GM19351 (cell line): ENCODE measurements around the gene MBD6.
"Not testable (repeated sequence)": the region's sequence is repeated elsewhere in the genome, so short reads cannot be mapped to it uniquely, and the experiment has no call there.

Source experiments
- ATAC-seq: cut with Tn5 transposase; IDR thresholded peaks from one replicate; pipeline ENCODE4 v1.9.1; 2021; ENCODE audit warnings: mild to moderate bottlenecking, moderate library complexity; ENCODE audit not compliant: unreplicated experiment

MBD6 gene

DNA sequence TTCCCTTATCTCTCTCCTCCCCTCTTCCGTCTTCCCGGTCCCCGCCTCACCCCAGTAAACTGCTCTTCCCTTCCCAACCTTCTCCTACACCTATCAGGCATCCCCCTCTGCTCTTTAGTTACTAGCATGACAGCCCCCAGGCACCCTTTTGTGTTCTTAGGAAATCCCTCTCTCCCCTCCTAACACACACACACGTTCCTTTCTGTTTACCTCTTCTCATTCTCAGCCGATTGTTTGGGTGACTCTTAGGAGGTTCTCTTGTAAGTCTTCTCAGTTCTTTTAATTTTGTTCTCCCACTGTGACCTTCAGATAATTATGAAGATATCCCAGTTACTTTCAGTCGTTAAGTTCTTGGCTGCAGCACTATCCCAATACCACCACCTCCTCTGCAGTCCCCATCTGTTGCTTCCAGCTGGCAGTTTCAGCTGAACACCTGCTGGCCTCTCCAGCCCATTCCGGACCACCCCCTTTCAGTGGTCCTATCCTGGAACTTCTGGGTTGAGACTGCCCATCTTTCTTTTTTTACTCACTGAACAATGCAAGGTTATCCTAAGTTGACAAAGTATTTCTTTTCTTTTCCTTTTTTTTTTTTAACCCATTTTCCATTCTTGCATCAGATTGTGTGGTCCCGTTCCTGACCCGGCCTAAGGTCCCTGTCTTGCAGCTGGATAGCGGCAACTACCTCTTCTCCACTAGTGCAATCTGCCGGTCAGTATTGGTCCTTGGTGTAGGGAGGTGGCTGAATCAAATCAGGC, 34.0 kb upstream of the MBD6 start:
- no peak for ATAC-seq

- no peak for ATAC-seq
Measured at GRCh38 chr12:57489157-57489641, 33.4 kb upstream of the MBD6 start.

DNA sequence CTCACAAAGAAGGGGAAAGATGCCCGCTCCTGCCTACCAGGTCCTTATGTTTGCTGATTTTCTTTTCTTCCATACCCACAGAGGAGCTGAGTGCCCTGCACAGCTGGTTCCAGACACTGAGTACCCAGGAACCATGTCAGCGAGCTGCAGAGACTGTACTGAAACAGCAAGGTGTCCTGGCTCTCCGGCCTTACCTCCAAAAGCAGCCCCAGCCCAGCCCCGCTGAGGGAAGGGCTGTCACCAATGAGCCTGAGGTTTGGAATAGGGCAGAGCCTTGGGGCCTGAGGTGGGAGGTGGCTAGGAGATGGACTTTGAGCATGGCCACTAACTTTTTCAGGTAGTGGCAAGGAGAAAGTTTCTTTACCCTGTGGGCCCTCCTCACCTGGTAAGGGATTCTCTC, 32.5 kb upstream of the MBD6 start:
- no peak for ATAC-seq

DNA sequence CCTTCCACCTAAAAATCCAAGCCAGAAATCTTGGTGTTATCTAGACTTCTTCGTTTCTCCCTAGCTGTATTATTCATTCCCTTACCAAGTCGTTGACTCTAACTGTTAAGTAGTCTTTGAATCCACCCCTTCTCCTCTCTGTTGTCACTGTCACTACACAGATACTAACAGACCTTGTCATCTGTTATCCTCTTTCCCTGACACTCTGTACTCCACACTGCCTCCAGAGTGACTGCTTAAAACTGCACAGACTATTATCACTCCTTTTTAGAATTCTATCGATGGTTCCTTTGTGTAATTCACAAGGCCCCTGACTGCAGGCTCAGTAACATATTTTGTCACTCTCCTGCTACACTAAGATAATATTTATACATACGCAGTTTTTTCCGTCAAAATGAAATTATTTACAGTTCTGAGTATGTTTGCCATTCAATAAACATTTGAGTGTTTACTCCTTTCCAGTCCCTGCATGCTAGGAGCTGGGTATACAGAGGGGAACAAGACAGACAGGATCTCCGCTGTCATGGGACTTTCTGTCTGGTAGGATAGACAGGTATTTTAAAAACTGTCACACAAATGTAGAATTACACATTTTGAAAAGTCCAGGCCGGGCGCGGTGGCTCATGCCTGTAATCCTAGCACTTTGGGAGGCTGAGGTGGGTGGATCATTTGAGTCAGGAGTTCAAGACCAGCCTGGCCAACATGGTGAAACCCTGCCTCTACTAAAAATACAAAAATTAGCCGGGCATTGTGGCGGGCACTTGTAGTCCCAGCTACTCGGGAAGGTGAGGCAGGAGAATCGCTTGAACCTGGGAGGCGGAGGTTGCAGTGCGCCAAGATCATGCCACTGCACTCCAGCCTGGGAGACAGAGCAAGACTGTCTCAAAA, 31.0 kb upstream of the MBD6 start:
- no peak for ATAC-seq

DNA sequence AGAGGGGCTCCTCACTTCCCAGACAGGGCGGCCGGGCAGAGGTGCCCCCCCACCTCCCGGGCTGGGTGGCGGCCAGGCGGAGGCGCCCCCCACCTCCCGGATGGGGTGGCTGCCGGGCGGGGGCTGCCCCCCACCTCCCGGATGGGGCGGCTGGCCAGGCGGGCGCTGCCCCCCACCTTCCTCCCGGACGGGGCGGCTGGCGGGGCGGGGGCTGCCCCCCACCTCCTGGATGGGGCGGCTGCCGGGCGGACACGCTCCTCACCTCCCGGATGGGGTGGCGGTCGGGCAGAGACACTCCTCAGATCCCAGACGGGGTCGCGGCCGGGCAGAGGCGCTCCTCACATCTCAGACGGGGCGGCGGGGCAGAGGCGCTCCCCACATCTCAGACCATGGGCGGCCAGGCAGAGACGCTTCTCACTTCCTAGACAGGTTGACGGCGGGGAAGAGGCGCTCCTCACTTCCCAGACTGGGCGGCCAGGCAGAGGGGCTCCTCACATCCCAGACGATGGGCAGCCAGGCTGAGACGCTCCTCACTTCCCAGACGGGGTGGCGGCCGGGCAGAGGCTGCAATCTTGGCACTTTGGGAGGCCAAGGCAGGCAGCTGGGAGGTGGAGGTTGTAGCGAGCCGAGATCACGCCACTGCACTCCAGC, 27.4 kb upstream of the MBD6 start:
- ATAC-seq, result not testable (repeated sequence)

- ATAC-seq, result no peak
Measured at GRCh38 chr12:57496822-57497221, 25.8 kb upstream of the MBD6 start.

- ATAC-seq, result no peak
Measured at GRCh38 chr12:57497223-57498131, 25.1 kb upstream of the MBD6 start.

GRCh38 chr12:57498132-57498502, 24.5 kb upstream of the MBD6 start:
- no peak for ATAC-seq

GRCh38 chr12:57498571-57498970, 24.1 kb upstream of the MBD6 start:
- no peak for ATAC-seq

DNA sequence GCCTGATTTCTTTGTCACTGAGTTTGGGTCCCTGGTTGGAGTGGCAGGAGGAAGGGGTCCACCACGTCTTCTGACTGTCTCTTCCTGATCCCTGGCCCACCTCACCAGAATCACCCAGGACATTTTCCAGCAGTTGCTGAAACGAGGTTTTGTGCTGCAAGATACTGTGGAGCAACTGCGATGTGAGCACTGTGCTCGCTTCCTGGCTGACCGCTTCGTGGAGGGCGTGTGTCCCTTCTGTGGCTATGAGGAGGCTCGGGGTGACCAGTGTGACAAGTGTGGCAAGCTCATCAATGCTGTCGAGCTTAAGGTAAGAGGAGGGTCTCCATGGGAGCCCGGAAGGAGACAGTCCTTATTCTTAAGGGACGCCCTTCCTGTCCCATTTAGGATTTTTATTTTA, 22.4 kb upstream of the MBD6 start:
- no peak for ATAC-seq

DNA sequence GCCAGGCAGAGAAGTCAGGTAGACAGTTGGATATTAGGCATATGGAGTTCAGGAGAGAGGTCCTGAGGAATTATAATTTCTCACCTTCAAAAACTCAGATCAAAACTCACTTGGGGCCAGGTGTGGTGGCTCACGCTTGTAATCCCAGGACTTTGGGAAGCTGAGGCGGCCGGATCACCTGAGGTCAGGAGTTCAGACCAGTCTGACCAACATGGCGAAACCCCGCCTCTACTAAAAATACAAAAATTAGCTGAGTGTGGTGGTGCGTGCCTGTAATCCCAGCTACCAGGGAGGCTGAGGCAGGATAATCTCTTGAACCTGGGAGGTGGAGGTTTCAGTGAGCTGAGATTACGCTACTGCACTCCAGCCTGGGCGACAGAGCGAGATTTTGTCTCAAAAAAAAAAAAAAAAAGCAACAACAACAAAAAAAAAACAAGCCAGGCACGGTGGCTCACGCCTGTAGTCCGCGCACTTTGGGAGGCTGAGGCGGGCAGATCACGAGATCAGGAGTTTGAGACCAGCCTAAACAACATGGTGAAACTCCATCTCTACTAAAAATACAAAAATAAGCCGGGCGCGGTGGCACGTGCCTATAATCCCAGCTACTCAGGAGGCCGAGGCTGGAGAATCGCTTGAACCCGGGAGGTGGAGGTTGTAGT, 20.2 kb upstream of the MBD6 start:
- ATAC-seq, result not testable (repeated sequence)

- not testable (repeated sequence) for ATAC-seq
Measured at GRCh38 chr12:57506541-57506940, 16.1 kb upstream of the MBD6 start.

GRCh38 chr12:57507796-57508195, 14.8 kb upstream of the MBD6 start:
- ATAC-seq, result not testable (repeated sequence)

- ATAC-seq, result no peak
Measured at GRCh38 chr12:57511161-57511560, 11.5 kb upstream of the MBD6 start.

DNA sequence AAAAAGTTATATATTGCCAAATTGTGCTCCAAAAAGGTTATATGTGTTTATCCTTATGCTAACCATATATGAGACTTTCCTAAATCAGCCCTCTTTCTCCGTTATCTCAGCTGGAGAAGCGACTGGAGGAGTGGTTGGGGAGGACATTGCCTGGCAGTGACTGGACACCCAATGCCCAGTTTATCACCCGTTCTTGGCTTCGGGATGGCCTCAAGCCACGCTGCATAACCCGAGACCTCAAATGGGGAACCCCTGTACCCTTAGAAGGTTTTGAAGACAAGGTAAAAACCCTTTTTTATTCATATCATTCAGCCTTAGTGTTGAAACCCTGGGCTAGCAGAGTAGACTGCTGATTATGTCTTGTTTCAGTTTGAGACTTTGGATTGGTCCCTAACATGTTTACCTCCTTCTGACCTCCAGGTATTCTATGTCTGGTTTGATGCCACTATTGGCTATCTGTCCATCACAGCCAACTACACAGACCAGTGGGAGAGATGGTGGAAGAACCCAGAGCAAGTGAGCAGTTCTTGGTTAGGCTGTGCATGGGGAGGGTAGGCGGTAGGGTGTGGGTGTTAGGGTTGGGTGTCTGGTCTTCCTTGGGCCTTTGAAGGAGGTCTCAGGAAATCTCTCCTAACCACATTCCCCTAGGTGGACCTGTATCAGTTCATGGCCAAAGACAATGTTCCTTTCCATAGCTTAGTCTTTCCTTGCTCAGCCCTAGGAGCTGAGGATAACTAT, 10.9 kb upstream of the MBD6 start:
- ATAC-seq, result no peak

DNA sequence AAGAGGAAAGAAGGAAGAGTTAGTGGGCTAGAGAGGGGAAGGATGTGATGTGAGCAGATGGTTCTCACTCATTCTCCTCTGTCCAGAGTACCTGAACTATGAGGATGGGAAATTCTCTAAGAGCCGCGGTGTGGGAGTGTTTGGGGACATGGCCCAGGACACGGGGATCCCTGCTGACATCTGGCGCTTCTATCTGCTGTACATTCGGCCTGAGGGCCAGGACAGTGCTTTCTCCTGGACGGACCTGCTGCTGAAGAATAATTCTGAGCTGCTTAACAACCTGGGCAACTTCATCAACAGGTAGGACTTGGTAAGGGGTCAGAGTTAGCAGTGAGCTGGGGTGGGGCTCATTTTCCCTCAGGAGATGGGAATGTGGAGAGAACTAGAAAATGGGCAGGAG, 10.0 kb upstream of the MBD6 start:
- ATAC-seq, result no peak

GRCh38 chr12:57513266-57513665, 9.4 kb upstream of the MBD6 start:
- ATAC-seq, result no peak

DNA sequence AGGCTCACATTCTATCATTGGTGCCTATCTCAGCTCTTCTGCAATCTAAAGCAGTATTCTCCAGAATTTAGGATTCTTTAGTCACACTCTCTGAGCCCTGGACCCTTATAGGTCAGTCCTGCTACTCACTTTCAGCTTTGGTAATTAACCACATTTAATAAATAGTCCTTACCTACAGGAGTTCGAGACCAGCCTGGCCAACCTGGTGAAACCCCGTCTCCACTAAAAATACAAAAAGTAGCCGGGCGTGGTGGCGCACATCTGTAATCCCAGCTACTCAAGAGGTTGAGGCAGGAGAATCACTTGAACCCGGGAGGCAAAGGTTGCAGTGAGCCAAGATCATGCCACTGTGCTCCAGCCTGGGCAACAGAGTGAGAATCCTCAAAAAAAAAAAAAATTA, 8.9 kb upstream of the MBD6 start:
- not testable (repeated sequence) for ATAC-seq

- not testable (repeated sequence) for ATAC-seq
Measured at GRCh38 chr12:57514246-57514645, 8.4 kb upstream of the MBD6 start.
